Measurements from ENCODE around the gene ARF1.

GRCh38 chr1:228072658-228073043 is 9.9 kb upstream of the ARF1 start:
- TF ChIP-seq CTCF (conservative IDR thresholded peaks at IDR 0.05) (no peak), EZH2 (IDR thresholded peaks at IDR 0.05; ENCODE audit: low read depth) (no peak)

All from PC-9 (cell line).